Heart left ventricle (tissue), 13 donors: ENCODE results near the gene PCDHA9.

Source experiments
- CTCF ChIP-seq, 12 donors: fragments of 200-600 bp; sonication (generic) in 4 of 12; IDR thresholded peaks; one replicate each; pipeline versions ENCODE4 v1.5.0 to v1.8.0; 2018 to 2022; ENCODE audit warnings: antibody characterized with exemption in 12 of 12, mild to moderate bottlenecking in 5 of 12
- POLR2A ChIP-seq, 2 donors: fragments of 450-650 bp; IDR thresholded peaks; one replicate each; pipeline ENCODE4 v1.6.1; 2017; ENCODE audit warnings: antibody characterized with exemption in 2 of 2, mild to moderate bottlenecking in 2 of 2, moderate library complexity in 2 of 2
- donor health status: ischemic (EF 13 %, LVEDD 7.1; RV severe dilation, severe dysfunction).
- donor health status: DM: no; HTN: yes; CAD: no.
- donor health status: DM: no; HTN: no; CAD: no.
- donor health status: ischemic (EF 25% LVEDD 6.9; RV normal size, moderate dysfunction).
- donor health status: ischemic (EF 25% LVEDD 5.7; RV mildly dilated, moderate dysfunction).
- donor health status: ischemic (EF 35%, LVEDD 5.7; RV mildly dilated, moderate dysfunction).
- donor health status: nonischemic (EF 11% LVEDD 7.7; RV severe dilation, severe dysfunction).
- donor health status: DM: yes; HTN: yes; CAD: no.
- donor health status: PGD.
- donor health status: ischemic (EF 29% LVEDD 5.4; RV normal size, mild dysfunction).
- donor health status: nonischemic (EF 23%, LVEDD 6.1; RV moderate dilation, normal function).

DNA sequence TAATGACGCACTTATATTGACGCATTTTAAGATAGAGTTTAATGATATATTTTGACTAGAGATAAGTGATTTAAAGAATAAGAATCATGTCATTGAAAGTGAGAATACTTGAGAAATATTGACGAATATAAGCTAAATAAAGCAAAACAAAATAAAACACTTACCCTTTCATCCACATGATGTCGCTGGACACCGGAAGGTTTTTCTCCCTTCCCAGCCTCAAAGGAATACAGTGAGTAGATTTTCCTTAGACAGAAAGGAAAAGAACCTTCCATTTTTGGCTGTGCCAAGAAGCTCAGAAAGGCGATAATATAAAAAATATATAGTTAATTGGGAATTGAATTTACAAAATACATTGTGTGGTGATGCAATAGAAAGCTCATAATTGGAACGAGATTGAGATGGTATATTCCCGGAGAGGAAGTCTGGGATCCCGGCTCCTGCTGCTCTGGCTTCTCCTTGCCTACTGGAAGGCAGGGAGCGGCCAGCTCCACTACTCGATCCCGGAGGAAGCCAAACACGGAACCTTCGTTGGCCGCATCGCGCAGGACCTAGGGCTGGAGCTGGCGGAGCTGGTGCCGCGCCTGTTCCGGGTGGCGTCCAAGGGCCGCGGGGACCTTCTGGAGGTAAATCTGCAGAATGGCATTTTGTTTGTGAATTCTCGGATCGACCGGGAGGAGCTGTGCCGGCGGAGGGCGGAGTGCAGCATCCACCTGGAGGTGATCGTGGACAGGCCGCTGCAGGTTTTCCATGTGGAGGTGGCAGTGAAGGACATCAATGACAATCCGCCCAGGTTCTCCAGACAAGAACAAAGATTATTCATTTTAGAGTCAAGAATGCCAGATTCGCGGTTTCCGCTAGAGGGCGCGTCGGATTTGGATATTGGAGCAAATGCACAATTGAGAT, 26.6 kb upstream of the PCDHA9 start, which contains the start of gene PCDHA5:
- TF ChIP-seq CTCF (IDR thresholded peaks at IDR 0.05) (peak in 11 of 12 donors; percentile 14 to 51 (median 25)), POLR2A (IDR thresholded peaks at IDR 0.05) (no peak)
